GM18499 (cell line): Measurements from ENCODE around the gene COMMD1.
"Not testable (repeated sequence)": the region's sequence is repeated elsewhere in the genome, so short reads cannot be mapped to it uniquely, and the experiment has no call there.

ENCODE experiments used
- ATAC-seq: cut with Tn5 transposase; IDR thresholded peaks from one replicate; pipeline ENCODE4 v1.9.1; 2021; ENCODE audit warnings: moderate number of reproducible peaks; ENCODE audit not compliant: insufficient read depth, unreplicated experiment

Gene COMMD1

DNA sequence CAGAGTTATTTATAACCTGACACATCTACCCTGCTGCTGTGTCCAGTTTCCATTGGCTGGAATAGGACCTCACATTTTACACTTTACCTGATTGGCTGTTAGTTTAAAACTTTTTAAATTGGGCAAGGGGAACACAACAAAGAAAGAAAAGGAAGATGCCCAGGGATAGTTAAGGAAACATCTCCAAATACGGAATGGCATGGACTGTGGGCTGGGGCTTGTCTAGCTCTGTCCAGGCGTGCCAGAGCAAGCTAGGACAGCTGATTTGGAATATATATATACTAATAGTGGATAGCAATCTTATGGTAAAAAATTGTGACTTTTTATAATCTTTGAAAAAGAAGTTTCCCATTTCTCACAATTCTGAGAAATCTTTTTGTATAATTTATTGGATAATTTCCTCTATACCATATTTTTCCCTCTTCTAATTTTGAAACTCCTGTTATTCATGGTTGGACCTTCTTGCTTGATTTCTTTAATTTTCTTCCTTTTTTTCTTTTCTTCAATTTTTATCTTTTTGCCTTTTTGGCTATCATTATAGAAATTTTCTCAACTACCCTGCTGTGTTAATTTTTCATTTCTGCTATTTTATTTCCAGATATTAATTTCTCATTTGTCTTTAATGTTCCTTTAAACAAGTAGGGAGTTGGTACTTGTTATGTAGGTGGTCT is 55.9 kb downstream of the COMMD1 start:
- ATAC-seq: no peak

DNA sequence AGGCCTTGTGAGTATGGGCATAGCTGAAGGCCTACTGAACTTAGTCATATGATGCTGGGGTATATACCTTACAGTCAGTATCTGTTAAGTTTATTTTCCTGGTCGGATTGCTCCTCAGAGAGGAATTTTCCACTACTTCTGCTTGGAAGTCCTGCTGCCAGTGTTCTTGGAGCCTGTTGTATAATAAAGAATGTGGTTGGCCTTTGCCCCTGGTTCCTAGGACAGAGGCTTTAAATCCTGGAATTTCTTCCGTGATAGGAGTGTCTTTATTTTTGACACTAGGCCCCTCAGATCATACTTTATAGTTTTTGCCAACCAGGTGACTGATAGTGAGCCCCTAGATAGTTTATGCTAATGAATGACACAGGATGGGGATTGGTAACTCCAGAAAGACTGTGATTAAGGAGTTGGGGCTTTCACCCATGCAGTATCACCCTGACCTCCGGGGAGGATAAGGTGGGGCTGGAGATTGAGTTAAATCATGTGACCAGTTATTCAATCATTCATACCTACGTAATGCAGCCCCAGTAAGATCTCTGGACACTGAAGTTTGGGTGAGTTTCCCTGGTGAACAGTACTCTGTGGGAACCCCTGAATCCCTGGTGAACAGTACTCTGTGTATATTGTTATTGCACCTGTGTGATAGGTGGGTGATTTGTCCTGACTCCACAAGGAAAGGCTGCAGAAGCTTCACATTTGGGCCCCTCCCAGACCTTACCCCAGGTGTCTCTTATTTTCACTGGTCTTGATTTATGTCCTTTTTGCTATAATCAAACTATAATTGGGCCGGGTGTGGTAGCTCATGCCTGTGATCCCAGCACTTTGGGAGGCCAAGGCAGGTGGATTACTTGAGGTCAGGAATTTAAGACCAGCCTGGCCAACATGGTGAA is 56.9 kb downstream of the COMMD1 start:
- no peak for ATAC-seq

DNA sequence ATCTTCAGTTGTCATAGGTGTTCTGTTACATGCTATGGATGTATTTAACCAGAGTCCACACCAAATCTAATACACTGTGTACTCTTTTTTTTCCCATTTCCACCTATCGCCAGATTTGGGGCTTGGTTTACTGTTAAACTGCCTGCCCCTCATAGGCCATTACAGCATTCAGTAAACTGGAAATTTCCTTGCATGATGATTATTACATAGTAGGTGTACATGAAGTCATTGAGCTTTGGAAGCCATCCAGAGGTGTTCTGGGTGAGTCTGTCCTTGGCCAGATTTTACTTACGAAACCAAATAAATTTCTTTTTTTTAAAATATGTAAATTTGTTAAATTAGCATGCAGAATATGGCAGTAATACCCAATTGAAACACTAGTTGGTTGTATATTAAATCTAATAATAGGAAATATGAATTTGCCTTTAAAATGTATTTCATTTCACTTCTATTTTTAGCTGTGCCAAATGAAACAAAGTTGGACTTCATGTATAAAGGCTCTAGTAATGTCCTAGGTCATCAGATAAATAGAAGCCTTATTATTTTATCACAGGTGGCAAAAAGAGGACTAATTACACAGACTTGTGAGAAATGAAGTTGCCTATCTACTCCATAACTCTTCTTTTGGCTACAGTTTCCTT is 60.7 kb downstream of the COMMD1 start:
- no peak for ATAC-seq

DNA sequence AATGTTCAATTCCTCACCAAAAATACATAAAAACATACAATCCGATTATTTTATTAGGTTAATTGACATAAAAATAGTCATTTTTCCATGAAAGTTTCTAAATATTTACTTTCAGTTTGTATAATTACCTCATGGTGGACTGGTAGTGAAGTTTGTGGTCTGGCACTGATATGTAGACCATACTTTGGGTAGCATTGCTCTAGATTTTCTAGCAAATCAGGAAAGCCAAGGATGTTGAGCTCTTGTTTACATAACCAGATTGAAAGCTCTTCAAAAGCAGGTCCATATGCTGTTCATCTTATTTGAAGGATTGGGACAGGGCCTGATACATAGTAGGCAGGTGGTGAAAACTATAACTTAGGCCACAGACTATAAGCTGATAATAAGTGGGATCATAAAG is 61.8 kb downstream of the COMMD1 start:
- no peak for ATAC-seq

DNA sequence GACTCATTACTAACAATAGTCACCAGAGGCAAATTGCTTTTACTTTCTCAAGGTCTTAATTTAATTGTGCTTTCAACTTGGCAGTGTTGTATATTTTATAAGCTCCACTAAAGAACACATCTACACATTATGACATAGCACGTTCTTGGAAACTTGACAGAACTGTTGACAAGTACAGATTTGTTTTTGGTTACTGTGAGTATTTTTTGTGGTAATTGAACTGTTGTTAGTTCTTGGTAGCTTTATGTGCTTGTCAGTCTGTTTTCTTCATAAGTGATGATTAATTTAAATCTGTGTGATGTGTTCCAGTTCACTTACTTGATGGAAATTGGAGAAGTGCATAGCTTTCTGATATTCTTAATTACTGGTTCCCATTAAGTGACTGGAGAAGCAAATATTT is 63.9 kb downstream of the COMMD1 start:
- no peak for ATAC-seq

DNA sequence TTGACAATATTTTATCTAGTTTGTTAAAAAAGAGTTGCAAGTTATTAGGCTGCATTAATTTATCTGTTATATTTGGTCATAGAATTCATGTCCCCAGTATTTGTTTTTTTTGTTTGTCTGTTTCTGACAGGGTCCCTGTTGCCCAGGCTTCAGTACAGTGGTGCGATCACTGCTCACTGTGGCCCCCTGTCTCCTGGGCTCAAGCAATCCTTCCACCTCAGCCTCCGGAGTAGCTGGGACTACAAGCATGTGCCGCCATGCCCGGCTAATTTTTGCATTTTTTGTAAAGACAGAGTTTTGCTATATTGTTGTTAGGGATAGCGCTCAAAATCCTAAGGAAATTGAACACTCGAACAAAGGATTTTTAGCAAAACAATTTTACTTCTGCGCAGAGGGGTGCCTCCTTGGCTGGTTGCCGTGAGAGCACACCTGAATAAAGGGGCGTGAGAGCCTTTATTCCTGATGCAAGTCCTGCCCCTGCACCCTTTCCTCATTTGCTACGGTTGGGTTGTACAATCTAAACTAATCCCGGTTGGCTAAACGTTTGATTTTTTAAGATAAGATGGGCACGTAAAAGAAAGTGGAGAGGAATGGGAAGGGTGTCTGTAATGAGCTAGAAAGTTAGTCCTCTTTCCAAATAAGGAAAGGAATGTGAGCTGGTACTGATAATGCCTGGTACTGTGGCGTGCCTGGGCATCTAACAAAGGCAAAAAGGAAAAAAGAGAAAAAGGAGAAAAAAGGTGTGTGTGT is 65.5 kb downstream of the COMMD1 start:
- no peak for ATAC-seq

DNA sequence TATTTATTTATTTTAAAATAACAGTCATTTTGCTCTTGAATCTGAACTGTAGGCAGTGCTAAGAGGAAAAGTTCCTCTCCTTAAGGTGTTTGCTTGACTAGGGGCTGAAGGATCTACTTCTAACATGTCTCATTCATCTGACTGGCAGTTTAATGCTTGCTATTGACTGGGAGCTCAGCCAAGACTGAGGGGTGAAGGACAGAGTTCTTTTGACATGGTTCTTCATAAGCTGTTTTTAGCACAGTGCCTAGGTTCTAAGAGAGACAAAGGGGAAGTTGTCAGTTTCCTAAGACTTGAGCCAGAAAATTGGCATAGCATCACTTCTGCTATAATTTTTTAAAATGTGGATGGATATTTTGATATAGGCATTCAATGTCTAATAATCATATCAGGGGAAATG is 73.0 kb downstream of the COMMD1 start:
- ATAC-seq: no peak

DNA sequence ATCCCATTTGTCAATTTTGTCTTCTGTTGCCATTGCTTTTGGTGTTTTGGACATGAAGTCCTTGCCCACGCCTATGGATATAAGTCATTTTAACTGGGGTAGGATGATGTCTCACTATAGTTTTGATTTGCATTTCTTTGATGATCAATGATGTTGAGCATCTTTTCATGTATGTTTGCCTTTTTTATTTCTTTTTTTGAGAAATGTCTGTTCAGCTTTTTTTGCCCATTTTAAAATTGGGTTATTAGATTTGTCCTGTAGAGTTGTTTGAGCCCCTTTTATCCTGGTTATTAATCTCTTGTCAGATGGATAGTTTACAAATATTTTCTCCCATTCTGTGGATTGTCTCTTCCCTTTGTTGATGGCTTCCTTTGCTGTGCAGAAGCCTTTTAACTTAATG is 75.3 kb downstream of the COMMD1 start:
- ATAC-seq: no peak

DNA sequence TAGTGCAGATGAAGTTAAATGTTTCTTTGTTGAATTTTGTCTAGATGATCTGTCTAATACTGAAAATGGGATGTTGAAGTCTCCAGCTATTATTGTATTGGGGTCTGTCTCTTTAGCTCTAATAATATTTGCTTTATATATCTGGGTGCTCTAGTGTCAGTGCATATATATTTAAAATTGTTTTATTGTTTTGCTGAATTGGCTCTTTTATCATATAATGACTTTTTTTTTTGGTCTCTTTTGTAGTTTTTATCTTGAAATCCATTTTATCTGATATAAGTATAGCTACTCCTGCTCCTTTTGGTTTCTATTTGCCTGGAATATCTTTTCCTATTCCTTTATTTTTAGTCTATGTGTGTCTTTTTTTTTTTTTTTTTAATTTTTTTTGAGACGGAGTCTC is 79.2 kb downstream of the COMMD1 start:
- ATAC-seq: no peak

DNA sequence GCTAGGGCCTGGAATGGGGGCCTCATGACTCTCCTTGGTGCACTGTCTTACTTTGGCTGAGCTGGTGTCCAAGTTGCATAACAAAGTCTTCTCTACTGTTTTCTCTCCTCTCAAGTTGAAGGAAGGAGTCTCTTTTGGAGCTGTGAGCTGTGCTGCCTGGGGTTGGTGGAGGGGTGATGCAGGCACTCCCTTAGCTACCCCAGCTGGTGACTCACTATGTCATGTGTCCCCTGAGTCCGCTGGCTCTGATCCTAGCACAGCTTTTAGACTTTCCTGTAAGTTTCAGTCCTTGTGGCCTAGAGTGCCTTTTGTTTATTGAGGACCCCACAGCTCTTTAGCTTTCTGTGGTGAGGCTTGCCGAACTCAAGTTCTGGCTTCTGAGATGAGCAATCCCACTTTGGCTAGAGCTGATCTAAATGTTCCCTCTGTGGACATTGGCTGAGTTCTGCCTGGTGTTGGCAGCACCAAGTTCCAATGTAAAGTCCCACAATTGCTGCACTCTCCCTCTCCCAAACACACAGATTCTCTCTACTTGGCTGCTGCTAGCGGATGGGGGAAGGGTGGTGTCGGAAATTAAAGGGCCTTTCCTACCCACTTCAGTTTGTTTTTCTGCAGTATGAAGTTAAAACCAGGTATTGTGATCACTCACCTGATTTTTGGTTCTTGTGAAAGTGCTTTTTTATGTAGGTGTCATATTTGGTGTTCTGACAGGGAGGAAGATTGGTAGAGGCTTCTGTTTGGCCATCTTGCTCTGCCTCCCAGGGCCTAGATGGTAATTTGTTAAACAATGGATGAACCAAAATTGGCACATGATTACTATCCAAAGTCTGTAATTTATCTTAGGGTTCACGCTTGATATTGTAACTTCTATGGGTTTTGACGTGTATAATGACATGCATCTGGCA is 83.2 kb downstream of the COMMD1 start:
- ATAC-seq: no peak

DNA sequence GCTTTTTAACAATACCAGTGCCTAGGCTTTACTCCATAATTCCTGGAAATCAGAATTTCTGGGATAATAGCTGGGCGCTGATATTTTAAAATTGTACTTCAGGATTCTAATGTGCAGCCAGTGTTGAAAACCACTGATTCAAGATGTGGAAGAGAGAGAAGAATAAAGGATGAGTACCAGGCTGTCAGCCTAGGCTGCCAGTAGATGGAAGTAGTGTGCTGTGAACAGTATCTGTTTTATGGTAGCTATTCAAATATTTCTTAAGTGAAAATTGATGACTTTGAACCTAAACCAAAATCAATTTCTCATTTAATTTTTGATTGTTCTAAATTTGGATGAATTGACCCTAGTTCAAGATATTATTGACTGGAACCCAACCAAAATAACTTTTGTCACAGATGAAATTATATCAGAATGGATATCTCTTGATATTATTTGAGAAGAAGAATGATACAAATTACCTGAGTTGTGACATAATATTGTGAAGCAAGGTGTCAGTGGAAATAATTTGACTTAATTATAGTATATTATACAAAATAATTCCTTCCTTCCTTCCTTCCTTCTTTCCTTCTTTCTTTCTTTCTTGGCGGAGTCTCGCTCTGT is 88.0 kb downstream of the COMMD1 start:
- no peak for ATAC-seq

DNA sequence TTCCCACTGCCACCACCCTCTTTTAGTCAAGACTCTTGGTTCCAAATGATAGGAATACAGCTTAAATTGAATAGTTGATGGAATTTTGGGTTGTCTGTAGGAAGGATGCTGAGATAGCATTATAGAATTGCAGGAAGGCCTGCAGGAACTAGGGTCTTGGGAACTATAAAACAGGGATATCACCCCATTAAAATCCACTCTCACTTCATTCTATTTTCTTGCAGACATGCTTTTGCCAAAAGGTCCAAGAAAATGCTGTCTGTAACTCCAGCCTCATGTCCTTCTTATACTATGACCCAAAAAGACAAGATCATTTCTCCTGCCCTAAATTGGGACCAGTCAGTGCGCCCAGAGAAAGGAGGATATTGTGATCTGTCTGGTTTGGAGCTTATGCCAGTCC is 89.1 kb downstream of the COMMD1 start:
- ATAC-seq: no peak

DNA sequence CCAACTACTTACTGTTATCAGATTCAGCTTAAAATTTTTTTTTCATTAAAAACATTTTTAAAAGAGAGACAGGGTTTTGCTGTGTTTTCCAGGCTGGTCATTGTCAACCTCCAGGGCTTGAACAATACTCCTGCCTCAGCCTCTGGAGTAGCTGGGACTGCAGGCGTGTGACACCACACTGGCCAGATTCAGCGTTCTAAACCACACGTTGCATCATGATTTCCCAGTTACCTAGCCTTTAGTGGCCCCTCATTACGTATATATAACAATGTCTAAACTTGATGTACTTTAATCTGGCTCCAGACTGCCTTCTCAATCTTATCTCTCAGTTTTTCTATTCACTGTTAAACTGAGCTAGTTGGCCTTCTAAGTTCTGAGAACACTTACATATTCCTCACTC is 89.6 kb downstream of the COMMD1 start:
- no peak for ATAC-seq

DNA sequence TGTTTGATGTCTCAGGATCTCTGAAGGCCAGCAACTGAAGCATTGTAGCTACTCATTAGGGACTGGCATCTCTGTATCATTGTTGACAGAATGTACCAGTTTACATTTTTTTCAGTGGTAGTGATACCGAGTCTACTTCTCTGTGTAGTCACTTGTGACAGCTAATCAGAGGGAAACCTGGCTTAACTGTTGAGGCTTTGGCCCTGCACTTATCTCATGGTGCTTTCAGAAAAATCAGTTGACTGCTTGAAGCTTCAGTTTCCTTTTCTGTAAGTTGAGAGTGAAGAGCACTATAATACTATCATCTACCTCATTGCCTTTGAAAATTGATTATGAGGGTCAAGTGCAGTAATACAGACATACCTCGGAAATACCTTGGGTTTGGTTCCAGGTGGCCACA is 90.0 kb downstream of the COMMD1 start:
- peak; percentile 76 for ATAC-seq

DNA sequence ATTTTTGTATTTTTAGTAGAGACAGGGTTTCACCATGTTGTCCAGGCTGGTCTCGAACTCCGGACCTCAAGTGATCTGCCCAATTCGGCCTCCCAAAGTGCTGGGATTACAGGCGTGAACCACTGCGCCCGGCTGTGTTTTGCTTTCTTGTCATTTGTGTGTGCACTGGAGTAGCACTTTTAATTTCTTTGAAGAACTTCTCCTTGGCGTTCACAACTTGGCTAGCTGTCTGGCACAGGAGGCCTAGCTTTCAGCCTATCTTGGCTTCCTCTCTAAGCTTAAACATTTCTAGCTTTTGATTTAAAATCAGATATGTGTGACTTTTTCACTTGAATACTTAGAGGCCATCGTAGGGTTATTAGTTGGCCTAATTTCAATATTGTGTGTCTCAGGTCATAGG is 93.0 kb downstream of the COMMD1 start:
- ATAC-seq: no peak

DNA sequence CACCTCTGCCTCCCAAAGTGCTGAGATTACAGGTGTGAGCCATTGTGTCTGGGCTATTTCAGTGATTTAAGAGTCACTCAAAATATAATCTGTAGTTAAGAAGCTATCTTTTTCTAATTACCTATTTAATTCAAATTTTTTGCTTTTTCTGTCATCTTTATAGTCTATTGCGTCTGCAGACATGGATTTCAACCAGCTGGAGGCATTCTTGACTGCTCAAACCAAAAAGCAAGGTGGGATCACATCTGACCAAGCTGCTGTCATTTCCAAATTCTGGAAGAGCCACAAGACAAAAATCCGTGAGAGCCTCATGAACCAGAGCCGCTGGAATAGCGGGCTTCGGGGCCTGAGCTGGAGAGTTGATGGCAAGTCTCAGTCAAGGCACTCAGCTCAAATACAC is 95.1 kb downstream of the COMMD1 start:
- no peak for ATAC-seq

DNA sequence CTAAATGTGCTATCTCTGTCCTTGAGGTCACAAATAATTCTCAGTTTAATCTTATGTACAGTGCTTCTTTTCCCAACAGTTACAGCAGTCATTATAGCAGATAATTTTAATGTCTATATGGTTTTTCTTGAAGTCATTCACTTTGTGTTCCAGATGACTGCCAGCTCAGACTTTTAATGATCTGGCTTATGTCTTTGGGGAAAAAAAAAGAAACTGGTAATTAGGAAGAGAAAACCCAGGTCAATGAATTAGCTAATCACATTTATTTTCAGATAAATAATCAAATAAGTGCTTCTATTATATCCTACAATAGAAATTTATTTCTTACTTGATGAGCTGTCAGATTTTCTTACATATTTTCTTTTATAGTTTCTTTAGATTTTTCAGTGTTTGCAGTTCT is 96.0 kb downstream of the COMMD1 start:
- no peak for ATAC-seq

DNA sequence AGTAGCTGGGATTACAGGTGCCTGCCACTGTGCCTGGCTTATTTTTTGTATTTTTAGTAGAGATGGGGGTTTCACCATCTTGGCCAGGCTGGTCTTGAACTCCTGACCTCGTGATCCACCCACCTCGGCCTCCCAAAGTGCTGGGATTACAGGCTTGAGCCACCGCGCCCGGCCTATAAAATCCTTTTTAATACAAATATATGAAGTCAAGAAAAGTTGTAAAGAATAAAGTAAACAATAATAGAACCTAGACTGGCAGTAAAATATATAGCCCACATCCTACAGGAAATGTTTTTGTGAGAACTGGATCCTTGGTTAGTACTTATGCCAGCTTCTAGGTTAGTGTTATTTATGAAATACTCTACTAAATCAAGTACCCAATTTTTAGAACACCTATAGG is 99.0 kb downstream of the COMMD1 start:
- ATAC-seq: not testable (repeated sequence)

DNA sequence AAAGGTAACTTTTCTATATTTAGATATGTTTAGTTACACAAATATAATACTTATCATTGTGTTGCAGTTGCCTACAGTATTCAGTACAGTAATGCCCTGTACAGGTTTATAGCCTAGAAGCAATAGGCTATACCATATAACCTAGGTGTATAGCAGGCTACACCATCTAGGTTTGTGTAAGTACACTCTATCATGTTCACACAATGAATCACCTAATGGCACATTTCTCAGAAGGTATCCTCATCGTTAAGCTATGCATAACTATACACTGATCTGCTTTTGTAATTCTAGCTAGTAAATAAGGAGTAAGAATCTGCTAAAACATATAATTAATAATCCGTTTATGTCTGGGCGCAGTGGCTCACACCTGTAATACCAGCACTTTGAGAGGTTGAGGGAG is 102.1 kb downstream of the COMMD1 start:
- ATAC-seq: no peak
